Parathyroid adenoma (tissue), 2 donors: ENCODE measurements around the gene RIPOR3.

Source experiments
- H2AFZ ChIP-seq: fragments of 300-600 bp; sonication (generic); one replicate; pipeline ENCODE4 v1.7.0; 2017; ENCODE audit warnings: antibody characterized with exemption, mild to moderate bottlenecking
- H3K27ac ChIP-seq: fragments of 300-600 bp; sonication (generic); one replicate; pipeline ENCODE4 v1.7.0; 2017
- H3K27me3 ChIP-seq: fragments of 300-600 bp; sonication (generic); one replicate; pipeline ENCODE4 v1.7.0; 2017; ENCODE audit warnings: low read length; ENCODE audit not compliant: control insufficient read depth, insufficient read depth
- H3K36me3 ChIP-seq: fragments of 300-600 bp; sonication (generic); one replicate; pipeline ENCODE4 v1.7.0; 2017; ENCODE audit warnings: low read length; ENCODE audit not compliant: control insufficient read depth, insufficient read depth
- H3K4me1 ChIP-seq: fragments of 300-600 bp; sonication (generic); one replicate; pipeline ENCODE4 v1.7.0; 2017; ENCODE audit warnings: control low read depth
- H3K4me2 ChIP-seq: fragments of 300-600 bp; sonication (generic); one replicate; pipeline ENCODE4 v1.7.0; 2017; ENCODE audit warnings: low read length
- H3K4me3 ChIP-seq: fragments of 300-600 bp; sonication (generic); one replicate; pipeline ENCODE4 v1.7.0; 2017; ENCODE audit warnings: low read depth, low read length
- H3K79me2 ChIP-seq: fragments of 300-600 bp; sonication (generic); one replicate; pipeline ENCODE4 v1.7.0; 2017; ENCODE audit warnings: control low read depth
- H3K9ac ChIP-seq: fragments of 300-600 bp; sonication (generic); one replicate; pipeline ENCODE4 v1.7.0; 2017; ENCODE audit warnings: mild to moderate bottlenecking
- H3K9me3 ChIP-seq: fragments of 300-600 bp; sonication (generic); one replicate; pipeline ENCODE4 v1.7.0; 2017; ENCODE audit warnings: low read length; ENCODE audit not compliant: control insufficient read depth
- CTCF ChIP-seq: fragments of 300-600 bp; sonication (generic); IDR thresholded peaks from one replicate; pipeline ENCODE4 v1.7.0; 2017; ENCODE audit warnings: antibody characterized with exemption, mild to moderate bottlenecking
- donor health status: primary hyperparathyroidism.

The RIPOR3 gene

DNA sequence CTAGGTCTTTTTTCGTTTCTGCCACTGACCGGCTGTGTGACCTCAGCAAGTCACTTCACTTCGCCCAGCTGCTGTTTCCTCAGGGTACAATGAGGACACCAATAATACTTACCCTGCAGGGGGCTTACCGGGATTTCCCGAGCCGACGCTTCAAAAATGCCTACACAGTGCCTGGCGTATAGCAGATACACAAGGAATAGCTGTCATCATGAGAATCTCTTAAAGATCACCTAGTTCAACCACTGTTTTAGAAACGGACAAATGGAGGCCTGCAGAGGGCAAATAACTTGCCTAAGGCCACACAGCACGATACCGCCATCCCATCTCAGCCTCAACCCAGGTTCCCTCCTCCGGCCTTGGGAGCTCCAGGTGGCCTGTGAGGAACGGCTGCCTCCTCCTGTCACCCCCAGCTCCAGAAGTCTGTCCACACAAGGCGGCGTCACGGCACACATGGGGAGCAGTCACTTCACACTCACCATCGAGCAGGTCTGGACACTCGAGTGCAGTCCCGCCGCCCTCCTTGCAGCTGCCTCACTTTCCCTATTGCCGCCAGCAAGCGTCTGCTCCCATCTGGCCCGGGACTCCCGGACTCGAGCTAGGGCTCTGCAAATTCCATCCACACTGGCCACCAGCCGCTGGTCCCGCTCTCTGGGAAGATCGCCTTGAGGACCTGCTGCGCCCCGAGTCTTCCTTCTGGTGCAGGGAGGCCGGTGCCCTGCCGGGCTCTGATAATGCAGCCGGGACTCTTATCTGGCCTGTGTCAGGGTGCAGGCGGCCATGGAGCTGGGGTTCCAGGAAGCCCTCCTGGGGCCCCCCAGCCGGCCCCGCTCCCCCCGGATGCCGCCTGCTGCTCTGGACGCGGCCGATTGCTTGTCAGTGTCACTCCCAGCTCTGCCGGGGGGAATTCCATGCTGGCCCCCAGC is at the start of gene RIPOR3:
Gene RIPOR3, minus strand, starts transcription at position 893 of the 923 bp plus-strand sequence. Its CDS starts 414 bp downstream, at position 479.
- Histone ChIP-seq H3K27me3 (no peaks in the 10 kb centered on the region), H3K79me2 (no peaks in the 10 kb centered on the region), H3K9ac (no peak within 1 kb of the TSS), H3K4me3 (no peak within 1 kb of the TSS), H3K36me3 (no peaks in the 10 kb centered on the region), H3K4me2 (no peak within 1 kb of the TSS), H3K4me1 (no peaks in the 10 kb centered on the region), H3K27ac (no peak within 1 kb of the TSS), H2AFZ (peak within 1 kb of the TSS; percentile 42), H3K9me3 (no peaks in the 10 kb centered on the region)
- TF ChIP-seq CTCF, result no peak

GRCh38 chr20:50737352-50737751 is 46.0 kb upstream of the RIPOR3 start:
- Histone ChIP-seq H3K27me3 (no peaks in the 10 kb centered on the region), H3K4me2 (no peak overlapping the region), H3K27ac (no peak overlapping the region), H3K79me2 (peaks cover 31% of the 10 kb centered on the region), H3K4me3 (no peak overlapping the region), H3K9me3 (no peaks in the 10 kb centered on the region), H2AFZ (no peak overlapping the region), H3K9ac (no peak overlapping the region), H3K36me3 (no peaks in the 10 kb centered on the region), H3K4me1 (peaks cover 10% of the 10 kb centered on the region)
- TF ChIP-seq CTCF, result no peak

- Histone ChIP-seq H3K4me2 (no peak overlapping the region), H3K27ac (no peak overlapping the region), H3K36me3 (no peaks in the 10 kb centered on the region), H3K27me3 (no peaks in the 10 kb centered on the region), H3K4me1 (peaks cover 2% of the 10 kb centered on the region), H2AFZ (no peak overlapping the region), H3K4me3 (no peak overlapping the region), H3K9ac (no peak overlapping the region), H3K9me3 (no peaks in the 10 kb centered on the region), H3K79me2 (peaks cover 36% of the 10 kb centered on the region)
- no peak for TF ChIP-seq CTCF
Measured at GRCh38 chr20:50735813-50736212, 44.5 kb upstream of the RIPOR3 start.

DNA sequence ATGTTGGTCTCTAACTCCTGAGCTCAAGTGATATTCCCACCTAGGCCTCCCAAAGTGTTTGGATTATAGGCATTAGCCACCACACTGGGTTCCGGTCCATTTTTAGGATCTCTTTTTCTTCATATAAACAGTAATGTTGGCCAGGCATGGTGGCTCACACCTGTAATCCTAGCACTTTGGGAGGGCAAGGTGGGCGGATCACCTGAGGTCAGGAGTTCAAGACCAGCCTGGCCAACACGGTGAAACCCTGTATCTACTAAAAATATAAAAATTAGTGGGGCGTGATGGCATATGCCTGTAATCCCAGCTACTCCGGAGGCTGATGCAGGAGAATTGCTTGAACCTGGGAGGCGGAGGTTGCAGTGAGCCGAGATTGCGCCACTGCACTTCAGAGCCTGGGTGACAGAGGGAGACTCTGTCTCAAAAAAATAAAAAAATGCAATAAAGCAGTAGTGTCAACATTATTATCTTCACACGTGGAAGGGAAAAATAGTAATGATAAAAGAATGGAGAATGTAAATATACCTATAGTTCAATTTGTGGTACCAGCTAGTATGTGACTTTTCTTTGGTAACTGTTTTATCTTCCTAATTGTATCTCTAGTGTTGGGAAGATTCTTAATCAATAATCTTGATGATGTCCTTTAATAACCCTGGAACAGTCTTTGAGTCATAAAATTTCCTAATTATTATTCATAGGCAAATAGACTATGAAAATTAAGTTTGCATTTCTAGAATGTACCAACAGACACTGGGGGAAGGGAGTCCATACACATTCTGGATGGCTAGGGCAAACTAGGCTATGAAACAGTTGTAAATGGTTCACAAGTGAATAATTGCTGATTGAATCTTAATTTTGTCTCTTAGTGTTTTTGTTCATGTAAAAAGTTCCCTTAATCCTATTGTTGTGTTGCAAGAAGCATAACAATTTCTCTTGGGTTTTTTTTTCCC is 43.7 kb upstream of the RIPOR3 start:
- no peaks in the 10 kb centered on the region for H3K27me3 ChIP-seq
- peaks cover 36% of the 10 kb centered on the region for H3K79me2 ChIP-seq
- no peak overlapping the region for H2AFZ ChIP-seq
- H3K27ac ChIP-seq, result no peak overlapping the region
- TF ChIP-seq CTCF, result no peak
- no peak overlapping the region for H3K4me3 ChIP-seq
- no peak overlapping the region for H3K4me2 ChIP-seq
- H3K9me3 ChIP-seq, result no peaks in the 10 kb centered on the region
- peaks cover 6% of the 10 kb centered on the region for H3K4me1 ChIP-seq
- no peaks in the 10 kb centered on the region for H3K36me3 ChIP-seq
- H3K9ac ChIP-seq, result no peak overlapping the region
